Lung (tissue), 12 donors: ENCODE results near the gene FOXJ2. TPM values are rescaled to one million over a fixed set of nuclear protein-coding genes. Genes with fewer than 3 reads are reported as not detected.
A peak's percentile ranks its signal among the peaks of the same experiment; 100 is the strongest.

Experiments used
- ATAC-seq: fragments of 200-7000 bp; cut with Tn5 transposase; one replicate; pipeline ENCODE4 v1.9.1; 2020; ENCODE audit warnings: moderate number of reproducible peaks; ENCODE audit not compliant: insufficient read depth, low FRiP score
- DNase-seq, 3 donors: peaks; one replicate each; pipeline ENCODE4 v3.0.0-alpha.2; 2013 to 2017
- H3K27ac ChIP-seq, 2 donors: one replicate each; pipeline ENCODE4 v1.5.1; 2013; ENCODE audit warnings: mild to moderate bottlenecking in 2 of 2, moderate library complexity in 2 of 2, control low read depth in 1 of 2, inconsistent platforms in 1 of 2, low read depth in 1 of 2, low read length in 1 of 2
- H3K27me3 ChIP-seq, 3 donors: one replicate each; pipeline ENCODE4 v1.5.1; 2013; ENCODE audit warnings: low read length in 2 of 3; ENCODE audit not compliant: control insufficient read depth in 3 of 3, insufficient read depth in 3 of 3
- H3K36me3 ChIP-seq, 4 donors: one replicate each; pipeline ENCODE4 v1.5.1; 2013; ENCODE audit warnings: low read length in 4 of 4, mild to moderate bottlenecking in 1 of 4, moderate library complexity in 1 of 4; ENCODE audit not compliant: control insufficient read depth in 4 of 4, insufficient read depth in 4 of 4
- H3K4me1 ChIP-seq, 5 donors: one replicate each; pipeline ENCODE4 v1.5.1; 2013; ENCODE audit warnings: low read length in 5 of 5, mild to moderate bottlenecking in 2 of 5, moderate library complexity in 1 of 5; ENCODE audit not compliant: control insufficient read depth in 5 of 5, insufficient read depth in 5 of 5
- H3K4me3 ChIP-seq: one replicate; pipeline ENCODE4 v1.5.1; 2013; ENCODE audit warnings: mild to moderate bottlenecking, control low read depth, moderate library complexity
- H3K9ac ChIP-seq, 2 donors: one replicate each; pipeline ENCODE4 v1.5.1; 2013; ENCODE audit warnings: low read length in 2 of 2, control low read depth in 1 of 2; ENCODE audit not compliant: insufficient read depth in 1 of 2
- H3K9me3 ChIP-seq, 4 donors: one replicate each; pipeline ENCODE4 v1.5.1; 2013; ENCODE audit warnings: low read length in 3 of 4, mild to moderate bottlenecking in 1 of 4, moderate library complexity in 1 of 4; ENCODE audit not compliant: control insufficient read depth in 4 of 4, insufficient read depth in 3 of 4
- WGBS, 2 donors: extraction: QIAGEN DNeasy Blood & Tissue Kit; methylation state at CpG; one replicate each; pipeline ENCODE4 v1.1.7; 2013; 5-methylcytosine and 5-hydroxymethylcytosine counted together
- polyA plus RNA-seq, 2 donors: library from polyadenylated mRNA; stranded (reverse); fragments of 200-250 nt; gene quantifications; one replicate each; pipeline ENCODE4 v1.2.1, GENCODE V29; 2013
- total RNA-seq, 2 donors: library from RNA; depleted of rRNA in 1 of 2; stranded (reverse); fragments of >200 nt in 1 of 2; gene quantifications; one replicate each; pipeline ENCODE4 v1.2.1, GENCODE V29; 2014 to 2021
- TF ChIP-seq, protein P1 (sequence below): IDR thresholded peaks from 2 replicates; pipeline ENCODE4 v1.5.1; 2012; ENCODE audit warnings: mild to moderate bottlenecking; ENCODE audit errors: control extremely low read depth, extremely low read depth
- donor health status: control.
- donor health status: control.
- donor health status: Bipolar disorder and iron deficiency.
- donor health status: healthy.
- donor health status: DM: yes; HTN: yes; CAD: no.

Gene FOXJ2
- total and polyA plus RNA-seq, 4 donors, result 8.3 to 16.7 (median 11.8) TPM

DNA sequence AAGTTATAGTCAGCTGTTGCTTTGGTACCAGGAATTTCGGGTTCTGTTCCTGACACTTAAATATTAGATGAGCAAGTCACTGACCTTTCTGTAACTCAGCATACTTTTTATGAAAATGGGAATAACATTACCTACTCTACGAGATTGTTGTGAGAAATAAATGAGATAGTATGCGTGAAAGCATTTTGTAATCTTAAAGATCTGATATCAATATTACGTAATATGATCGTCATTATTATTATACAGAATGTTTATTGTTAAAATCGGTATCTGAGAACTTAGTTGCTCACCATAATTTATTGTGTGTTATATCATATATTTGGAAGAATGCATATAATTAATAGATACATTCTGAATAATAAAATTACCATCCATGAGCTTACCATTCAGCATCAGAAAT lies 43.4 kb downstream of the FOXJ2 start:
- DNase-seq, result no peak
- no peak overlapping the region for H3K4me3 ChIP-seq
- H3K27me3 ChIP-seq, result peaks cover 0 to 4% (median 3%) of the 10 kb centered on the region in 3 donors
- ATAC-seq, result no peak
- 80 to 87% methylated on average over 6 of the region's 6 CpGs for WGBS, 2 donors
- no peaks in the 10 kb centered on the region for H3K4me1 ChIP-seq
- H3K9ac ChIP-seq, result no peak overlapping the region
- TF ChIP-seq, protein P1, sequence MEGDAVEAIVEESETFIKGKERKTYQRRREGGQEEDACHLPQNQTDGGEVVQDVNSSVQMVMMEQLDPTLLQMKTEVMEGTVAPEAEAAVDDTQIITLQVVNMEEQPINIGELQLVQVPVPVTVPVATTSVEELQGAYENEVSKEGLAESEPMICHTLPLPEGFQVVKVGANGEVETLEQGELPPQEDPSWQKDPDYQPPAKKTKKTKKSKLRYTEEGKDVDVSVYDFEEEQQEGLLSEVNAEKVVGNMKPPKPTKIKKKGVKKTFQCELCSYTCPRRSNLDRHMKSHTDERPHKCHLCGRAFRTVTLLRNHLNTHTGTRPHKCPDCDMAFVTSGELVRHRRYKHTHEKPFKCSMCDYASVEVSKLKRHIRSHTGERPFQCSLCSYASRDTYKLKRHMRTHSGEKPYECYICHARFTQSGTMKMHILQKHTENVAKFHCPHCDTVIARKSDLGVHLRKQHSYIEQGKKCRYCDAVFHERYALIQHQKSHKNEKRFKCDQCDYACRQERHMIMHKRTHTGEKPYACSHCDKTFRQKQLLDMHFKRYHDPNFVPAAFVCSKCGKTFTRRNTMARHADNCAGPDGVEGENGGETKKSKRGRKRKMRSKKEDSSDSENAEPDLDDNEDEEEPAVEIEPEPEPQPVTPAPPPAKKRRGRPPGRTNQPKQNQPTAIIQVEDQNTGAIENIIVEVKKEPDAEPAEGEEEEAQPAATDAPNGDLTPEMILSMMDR, result no peak
- H3K36me3 ChIP-seq, result no peaks in the 10 kb centered on the region
- no peaks in the 10 kb centered on the region for H3K9me3 ChIP-seq
- H3K27ac ChIP-seq, result no peak overlapping the region

DNA sequence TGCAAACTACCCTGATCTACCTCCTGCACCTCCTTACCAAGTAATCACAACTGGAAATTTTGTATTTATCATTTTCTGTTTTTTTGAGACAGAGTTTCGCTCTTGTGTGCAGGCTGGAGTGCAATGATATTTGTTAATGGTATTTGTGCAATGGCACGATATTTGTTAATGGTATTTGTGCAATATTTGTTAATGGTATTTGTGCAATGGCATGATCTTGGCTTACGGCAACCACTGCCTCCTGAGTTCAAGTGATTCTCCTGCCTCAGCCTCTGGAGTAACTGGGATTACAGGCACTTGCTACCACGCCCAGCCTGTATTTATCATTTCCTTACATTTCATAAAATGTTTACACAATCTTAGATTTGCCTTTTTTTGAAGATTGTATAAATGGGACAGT lies 43.9 kb downstream of the FOXJ2 start:
- no peaks in the 10 kb centered on the region for H3K9me3 ChIP-seq
- no peaks in the 10 kb centered on the region for H3K36me3 ChIP-seq
- TF ChIP-seq, protein P1, result no peak
- DNase-seq (no peak), ATAC-seq (no peak)
- H3K9ac ChIP-seq, result no peak overlapping the region
- H3K27ac ChIP-seq, result no peak overlapping the region
- H3K4me1 ChIP-seq, result peaks cover 0 to 3% (median 0%) of the 10 kb centered on the region in 5 donors
- H3K27me3 ChIP-seq, result peaks cover 0 to 4% (median 3%) of the 10 kb centered on the region in 3 donors
- no peak overlapping the region for H3K4me3 ChIP-seq
- WGBS, 2 donors, result 25 to 52% methylated on average over 4 of the region's 4 CpGs

DNA sequence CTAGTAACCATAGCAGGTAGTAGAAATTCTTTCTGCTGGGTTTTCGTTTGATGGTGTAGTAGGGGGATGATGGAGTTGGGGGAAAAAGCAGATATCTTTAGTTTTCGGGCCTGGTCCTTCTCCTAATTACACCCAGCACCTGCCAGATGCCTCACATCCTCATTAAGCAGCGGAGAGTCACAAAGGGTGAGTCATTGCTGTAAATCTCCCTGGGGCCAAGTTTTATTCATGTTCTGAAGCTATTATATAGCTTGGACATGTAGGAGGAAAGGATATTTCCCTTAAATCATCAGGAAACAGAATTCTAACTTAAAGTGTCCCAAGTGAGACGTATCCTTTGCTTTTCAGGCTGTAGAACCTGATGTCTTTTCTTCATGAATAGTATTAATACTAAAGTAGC lies 44.7 kb downstream of the FOXJ2 start:
- ATAC-seq (no peak), DNase-seq (no peak)
- 77 to 79% methylated on average over 4 of the region's 4 CpGs for WGBS, 2 donors
- H3K4me1 ChIP-seq, result peaks cover 0 to 5% (median 0%) of the 10 kb centered on the region in 5 donors
- H3K9ac ChIP-seq, result no peak overlapping the region
- peaks cover 0 to 1% (median 0%) of the 10 kb centered on the region in 4 donors for H3K36me3 ChIP-seq
- H3K4me3 ChIP-seq, result no peak overlapping the region
- no peaks in the 10 kb centered on the region for H3K9me3 ChIP-seq
- TF ChIP-seq, protein P1, result no peak
- H3K27me3 ChIP-seq, result peaks cover 0 to 4% (median 3%) of the 10 kb centered on the region in 3 donors
- H3K27ac ChIP-seq, result no peak overlapping the region

DNA sequence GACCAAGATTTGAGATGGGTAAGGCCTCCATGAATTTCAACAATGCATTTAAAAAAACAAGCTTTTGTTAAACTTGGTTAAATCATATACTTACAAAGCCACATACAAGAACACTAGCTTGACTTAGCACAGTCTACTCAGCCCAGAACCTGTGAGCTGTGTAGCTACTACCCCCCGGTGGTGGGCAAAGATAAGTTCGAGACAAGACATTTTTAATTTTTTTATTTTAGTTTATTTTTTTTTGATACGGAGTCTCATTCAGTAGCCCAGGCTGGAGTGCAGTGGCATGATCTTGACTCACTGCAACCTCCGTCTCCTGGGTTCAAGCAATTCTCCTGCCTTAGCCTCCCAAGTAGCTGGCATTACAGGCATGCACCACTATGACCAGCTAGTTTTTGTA lies 45.9 kb downstream of the FOXJ2 start:
- TF ChIP-seq, protein P1, result no peak
- ATAC-seq, result no peak
- 30 to 31% methylated on average over 4 of the region's 4 CpGs for WGBS, 2 donors
- H3K9ac ChIP-seq, result no peak overlapping the region
- H3K27ac ChIP-seq, result no peak overlapping the region
- H3K36me3 ChIP-seq, result peaks cover 0 to 3% (median 0%) of the 10 kb centered on the region in 4 donors
- peaks cover 0 to 14% (median 2%) of the 10 kb centered on the region in 5 donors for H3K4me1 ChIP-seq
- no peaks in the 10 kb centered on the region for H3K9me3 ChIP-seq
- peaks cover 0 to 4% (median 3%) of the 10 kb centered on the region in 3 donors for H3K27me3 ChIP-seq
- DNase-seq, result peak; percentile 36 to 57 (median 44)
- no peak overlapping the region for H3K4me3 ChIP-seq
